HG03175 (cell line): ENCODE measurements around the gene TGM3.

Experiments
- ATAC-seq: cut with Tn5 transposase; IDR thresholded peaks from one replicate; pipeline ENCODE4 v1.9.1; 2021; ENCODE audit warnings: mild to moderate bottlenecking, moderate library complexity; ENCODE audit not compliant: unreplicated experiment

TGM3 gene

DNA sequence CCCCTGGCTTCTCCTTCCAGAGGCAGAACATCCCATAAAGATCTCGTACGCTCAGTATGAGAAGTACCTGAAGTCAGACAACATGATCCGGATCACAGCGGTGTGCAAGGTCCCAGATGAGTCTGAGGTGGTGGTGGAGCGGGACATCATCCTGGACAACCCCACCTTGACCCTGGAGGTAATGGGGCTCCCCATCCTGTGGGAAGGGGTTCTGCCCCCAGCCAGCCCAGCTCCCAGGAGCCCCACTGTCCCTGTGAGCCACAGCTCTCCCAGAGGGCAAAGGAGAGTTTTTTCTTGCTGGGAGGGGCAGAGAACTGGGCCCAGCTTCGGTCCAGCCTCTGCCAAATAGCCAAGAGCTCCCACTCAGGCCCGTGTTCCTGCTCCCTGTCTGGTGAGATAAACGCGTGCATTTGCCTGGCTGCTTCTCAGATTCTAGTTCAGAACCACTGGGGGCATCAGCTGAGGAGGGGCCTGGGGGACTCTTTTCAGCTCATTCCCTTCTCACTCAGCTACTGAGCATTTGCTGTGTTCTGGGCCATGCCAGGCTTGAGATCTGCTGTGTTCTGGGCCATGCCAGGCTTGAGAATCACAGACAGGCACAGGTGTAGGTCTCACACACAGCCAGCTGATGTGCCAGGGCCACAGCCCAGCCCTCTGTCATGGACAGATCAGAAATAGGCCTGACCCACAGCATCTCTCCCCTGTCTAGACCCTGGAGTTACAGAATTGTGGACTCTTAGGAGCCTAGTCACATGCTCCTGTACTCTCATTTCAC lies 39.5 kb downstream of the TGM3 start:
- no peak for ATAC-seq

DNA sequence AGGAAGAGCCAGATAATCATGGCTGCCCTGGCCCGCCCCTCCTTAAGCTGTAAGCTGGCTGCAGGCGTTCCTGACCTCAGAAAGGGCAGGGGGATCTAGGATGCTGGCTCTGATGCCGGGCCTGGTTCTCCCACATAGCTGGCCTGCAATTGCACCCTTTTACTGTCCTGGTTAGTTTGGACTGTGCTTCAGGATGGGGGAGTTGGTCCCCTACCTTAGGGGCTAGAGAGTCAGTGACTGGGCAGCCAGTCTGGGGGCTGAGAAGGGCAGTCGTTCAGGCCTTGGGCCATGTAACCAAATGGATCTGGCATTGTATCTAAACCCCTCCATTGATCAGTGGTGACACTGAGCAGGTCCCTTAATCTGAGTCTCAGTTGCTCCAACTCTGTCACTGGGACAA lies 40.7 kb downstream of the TGM3 start:
- no peak for ATAC-seq

DNA sequence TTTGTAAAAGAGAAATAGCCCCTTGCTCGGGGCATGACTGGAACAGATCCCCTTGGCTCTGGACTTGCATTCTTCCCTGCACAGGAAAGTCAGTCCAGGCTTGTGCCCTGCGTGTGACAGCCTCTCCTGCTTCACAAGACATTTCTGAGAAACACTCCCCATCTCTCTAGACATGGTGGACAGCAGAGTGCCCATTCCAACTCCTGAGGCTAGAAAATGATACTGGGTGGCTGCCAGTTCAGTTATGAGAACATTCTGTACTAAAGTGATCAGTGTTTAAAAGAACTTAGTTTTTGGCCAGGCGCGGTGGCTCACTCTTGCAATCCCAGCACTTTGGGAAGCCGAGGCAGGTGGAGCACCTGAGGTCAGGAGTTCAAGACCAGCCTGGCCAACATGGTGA lies 41.3 kb downstream of the TGM3 start:
- no peak for ATAC-seq

DNA sequence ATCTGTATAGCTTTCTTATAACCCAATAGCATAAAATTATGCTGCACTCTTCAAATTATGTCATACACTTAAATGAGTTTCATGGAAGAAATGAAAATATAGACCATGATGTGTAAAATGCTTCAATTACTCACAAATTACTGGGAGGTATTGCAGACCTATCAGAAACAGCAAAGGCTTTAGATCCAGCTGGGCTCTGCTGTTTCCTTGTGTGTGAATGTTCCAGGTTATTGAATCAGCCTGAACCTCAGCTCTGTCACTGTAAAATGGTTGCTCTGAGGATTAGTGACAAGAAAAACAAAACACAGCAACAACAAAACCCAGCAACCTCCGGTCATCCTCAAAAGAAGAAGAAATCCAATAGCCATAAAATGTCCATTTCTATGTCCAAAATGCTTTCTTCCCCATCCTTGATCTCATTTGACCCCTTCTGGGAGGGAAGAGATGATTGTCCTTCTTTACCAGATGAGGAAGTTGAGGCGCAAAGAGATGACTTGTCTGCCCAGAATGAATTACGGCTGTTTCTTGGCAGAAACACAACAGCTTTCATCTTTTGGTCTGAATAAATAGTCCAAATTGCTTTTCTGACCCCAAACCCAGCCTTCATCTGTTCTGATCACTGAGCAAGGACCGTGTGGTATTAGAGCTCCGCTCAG lies 42.7 kb downstream of the TGM3 start:
- no peak for ATAC-seq

DNA sequence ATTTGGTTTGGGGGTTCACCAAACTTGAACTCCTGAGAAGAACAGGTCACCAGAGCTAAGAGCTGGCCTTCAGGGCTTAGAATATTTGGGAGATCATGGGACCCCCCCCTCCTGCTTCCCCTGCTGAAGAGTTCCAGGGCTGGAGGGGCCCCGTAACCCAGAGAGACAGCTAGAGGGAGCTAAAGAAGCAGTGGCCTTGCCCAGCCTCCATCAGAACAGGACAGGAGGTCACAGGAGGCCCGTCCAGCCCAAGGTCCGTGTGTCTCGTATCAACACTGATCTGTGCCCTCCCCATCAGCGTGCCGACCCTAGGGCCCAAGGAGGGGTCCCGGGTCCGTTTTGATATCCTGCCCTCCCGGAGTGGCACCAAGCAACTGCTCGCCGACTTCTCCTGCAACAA lies 44.3 kb downstream of the TGM3 start:
- ATAC-seq: no peak

DNA sequence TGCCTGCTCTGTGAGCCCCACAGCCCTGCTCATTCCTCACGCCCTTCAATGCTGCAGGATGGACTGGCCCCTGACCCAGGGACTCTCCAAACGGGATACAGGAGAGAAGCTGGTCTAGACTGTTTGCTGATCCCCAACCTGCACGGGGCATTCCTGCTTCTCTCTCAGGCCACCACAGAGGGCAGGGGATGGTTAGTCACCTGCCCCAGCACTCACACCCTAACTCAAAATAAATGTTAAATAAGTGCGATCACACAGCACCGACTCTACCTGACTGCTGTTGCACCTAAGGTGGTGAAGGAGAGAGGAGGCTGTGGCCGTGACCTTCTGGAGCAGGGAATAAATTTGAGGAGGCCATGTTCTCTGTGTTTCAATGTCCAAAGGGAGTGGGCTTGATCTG lies 45.0 kb downstream of the TGM3 start:
- no peak for ATAC-seq

DNA sequence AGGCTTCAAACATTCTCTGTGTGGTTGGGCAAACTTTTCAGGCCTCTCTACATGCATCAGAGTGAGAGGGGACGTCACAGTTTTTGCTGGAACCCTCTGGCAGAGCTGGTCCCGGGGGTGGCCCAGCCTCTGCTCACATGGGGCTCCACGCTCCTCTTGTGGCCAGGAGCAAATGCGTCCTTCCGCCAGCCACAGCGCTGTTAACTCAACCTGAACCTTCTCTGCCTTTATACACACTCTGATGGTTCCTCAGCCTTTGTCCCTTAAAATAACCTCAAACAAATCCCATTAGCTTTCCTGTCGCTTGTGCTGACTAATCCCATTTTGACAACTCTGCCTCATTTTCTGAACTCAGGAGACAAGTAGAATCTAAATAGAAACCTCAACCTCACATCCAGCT lies 45.5 kb downstream of the TGM3 start:
- no peak for ATAC-seq

DNA sequence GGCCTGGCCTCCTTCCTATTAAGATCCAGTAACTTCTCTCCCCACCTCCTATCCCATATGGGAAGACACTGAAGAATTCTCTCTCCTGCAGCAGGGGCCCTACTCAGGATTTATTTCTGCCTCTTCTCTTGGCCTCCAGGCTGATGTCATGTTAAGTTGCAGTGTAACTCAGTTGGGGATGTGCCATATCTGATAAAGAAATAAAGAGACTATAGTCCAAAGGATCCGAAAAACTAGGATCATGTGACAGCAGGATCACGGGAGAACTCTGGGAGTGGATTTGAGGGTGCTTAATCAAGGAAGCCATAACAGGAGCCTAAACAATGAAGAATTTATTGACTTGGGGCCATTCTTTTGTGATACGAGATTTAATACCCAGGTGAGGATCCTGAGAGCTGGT lies 46.4 kb downstream of the TGM3 start:
- no peak for ATAC-seq

DNA sequence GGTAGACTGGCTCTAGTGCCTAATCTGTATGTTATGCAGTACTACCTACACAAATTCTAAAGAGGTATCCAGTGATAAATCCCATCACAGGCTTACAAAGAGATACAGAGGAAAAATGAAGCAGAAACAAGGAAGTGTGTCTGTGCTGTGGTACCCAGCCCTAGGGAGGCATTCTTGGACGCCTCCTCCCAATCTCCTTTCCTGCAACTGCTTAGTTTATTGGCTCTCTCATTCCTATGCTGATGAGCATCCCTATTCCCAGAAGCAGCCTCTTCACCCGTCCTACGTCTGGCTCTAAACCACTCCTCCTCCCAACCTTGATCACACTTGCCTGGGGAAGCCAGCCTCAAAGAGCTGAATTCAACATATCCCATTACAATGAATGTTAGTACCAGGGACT lies 50.4 kb downstream of the TGM3 start:
- no peak for ATAC-seq

DNA sequence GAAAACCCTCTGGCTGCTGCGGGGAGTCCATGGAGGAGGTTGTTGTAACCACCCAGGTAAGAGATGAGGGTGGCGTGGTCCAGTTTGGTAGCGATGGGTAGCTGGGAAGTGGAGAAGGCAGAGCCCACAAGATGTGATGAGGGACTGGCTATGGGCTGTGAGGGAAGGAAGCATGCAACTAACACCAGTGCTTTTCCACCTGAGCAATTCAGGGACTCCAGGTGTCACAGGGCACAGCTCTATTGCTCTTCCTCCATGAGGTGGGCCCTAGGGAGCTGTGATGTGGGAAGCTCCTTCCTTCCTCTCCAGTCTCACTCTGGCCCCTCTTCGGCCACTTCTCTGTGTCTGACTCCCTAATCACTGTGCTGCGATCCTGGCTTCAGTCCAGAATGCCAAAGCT lies 52.5 kb downstream of the TGM3 start:
- ATAC-seq: no peak

DNA sequence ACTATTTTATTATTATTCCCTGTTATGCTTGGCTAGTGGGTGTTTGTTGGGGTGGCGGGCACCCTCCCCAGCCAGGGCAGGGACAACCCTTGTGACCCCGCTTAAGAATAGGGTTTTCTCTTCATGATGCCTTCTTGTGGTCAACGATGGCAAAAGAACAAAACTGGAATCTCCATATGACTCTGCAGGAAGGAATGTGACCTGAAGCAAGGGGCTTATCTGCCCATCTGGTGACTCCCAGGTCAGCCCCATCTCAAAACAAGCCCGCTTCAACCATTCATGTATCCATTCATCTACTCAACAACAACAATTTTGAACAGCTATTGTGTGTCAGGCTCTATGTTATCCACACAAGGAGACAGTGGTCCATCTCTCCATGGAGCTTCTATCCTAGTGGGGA lies 54.0 kb downstream of the TGM3 start:
- no peak for ATAC-seq

DNA sequence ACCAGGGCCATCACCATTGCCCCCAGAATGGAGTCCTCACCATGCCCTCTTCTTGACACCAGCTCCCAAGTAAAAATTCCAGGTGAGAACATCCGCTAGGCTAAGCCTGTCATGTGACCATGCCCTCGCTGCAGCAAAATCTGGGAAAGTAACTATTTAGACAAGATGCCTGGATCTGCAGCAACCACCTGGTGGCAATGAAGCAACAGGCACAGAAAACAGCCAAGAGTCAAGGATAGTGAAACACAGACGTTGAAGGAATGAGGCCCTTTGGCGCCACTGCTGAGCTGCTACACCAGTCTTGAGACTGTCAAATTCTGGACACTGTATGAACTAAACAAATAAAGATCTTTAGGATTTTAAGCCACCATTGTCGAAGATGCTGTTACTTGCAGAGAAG lies 54.8 kb downstream of the TGM3 start:
- ATAC-seq: no peak

DNA sequence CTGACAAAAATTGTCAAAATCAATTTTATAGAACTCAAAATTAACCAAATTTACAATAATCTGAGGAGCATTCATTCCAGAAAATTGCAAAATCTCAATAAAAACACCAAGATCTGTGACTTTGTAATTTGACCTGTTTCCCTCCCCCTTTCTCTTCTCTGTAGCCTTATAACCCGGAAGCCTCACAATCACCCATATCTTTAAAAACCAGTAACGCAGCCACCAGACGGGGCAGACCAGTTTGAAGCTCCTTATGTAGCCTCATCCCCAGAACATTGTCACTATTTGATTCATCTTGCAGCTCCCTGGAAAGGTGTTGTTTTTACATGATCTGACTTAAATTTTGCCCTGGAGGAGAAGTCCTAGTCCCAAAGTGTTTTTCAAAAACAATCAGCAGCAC lies 57.4 kb downstream of the TGM3 start:
- no peak for ATAC-seq

DNA sequence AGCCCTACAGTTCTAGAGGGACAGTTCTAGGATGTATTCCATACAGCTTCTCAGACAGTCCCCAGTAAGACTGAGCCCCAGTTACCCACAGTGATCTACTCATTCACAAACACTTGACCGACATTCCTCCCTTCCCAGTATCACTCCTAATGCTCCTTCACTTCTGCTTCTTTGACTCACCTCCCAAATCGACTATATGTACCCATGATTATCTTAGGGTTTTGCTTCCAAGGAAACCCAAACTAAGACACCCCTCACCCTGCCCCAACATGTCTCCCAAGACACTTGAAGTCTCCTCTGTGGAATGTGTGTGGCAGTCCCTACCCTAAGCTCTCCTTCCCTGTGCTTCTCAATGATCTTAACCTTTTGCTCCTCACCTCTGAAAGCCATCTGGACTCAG lies 61.3 kb downstream of the TGM3 start:
- ATAC-seq: no peak

DNA sequence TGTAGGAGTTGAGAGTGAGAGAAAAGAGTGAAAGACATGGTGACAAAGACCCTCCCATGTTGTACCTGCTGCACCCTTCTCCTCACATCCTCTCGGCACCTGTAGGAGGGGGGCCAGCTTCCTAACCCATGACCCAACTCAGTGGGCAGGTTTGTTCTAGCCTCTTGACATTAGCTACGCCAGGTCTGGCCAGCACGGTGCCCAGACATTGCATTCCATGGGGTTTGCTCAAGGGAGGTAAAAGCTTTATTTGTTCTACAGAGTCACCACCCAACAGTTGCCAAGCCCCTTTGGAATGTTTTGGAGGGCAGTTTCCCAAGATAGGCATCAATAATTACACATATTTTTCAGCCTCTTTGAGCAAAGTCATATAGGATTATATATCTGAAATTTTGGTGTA lies 62.2 kb downstream of the TGM3 start:
- no peak for ATAC-seq

DNA sequence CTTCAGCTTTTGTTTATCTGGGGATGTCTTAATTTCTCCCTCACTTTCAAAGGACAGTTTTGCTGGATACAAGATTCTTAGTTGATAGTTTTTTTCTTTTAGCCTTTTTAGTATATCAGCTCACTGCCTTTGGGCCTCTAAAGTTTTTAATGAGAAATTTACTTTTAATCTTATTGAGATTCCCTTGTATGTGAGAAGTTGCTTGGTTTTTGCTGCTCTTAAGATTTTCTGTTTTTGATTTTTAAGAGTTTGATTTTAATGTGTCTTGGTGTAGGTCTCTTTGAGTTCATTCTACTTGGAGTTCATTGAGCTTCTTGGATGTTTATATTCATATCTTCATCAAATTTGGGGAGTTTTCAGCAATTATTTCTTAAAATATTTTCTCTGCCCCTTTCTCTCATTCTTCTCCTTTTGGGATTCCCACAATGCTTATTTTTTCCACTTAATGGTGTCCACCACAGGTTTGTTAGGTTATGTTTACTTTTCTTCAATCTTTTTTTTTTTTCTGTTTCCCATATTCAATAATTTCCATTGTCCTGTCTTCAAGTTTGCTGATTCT lies 65.3 kb downstream of the TGM3 start:
- ATAC-seq: no peak

DNA sequence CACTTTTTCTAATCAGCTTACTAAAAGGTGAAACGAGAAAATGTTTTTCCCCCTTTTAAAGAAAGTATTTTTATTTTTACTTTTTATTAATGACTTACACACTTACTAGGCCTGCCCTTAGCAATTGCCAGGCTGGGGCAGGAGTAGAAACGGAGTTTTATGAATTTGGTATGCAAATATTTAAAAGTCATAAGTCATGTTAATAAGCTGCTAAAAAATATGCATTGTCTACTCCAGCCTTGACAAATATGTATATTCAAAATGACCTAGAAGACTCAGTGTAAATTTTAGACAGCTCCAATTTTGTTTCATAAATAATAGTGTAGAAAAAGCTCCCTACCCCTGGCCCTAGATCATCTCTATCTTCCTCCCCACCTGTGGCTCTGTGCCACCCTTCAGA lies 67.4 kb downstream of the TGM3 start:
- ATAC-seq: no peak

DNA sequence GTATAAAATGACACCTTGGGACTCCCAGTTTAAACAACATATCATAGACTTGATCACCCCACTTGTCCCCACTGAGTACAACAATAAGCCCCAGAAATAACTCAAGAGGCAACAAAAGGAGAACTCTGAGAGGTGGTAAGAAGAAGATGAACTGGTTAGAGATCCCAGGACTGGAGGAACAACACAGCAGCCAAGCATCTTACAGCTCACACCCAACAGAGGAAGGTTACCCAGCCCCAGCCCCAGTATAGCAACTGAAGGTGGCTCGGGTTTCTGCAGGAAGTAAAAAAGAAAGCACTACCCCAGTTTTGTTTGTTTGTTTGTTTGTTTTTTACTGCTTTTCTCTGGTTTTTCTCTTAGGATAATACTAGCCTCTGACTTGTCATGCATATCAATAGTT lies 67.8 kb downstream of the TGM3 start:
- no peak for ATAC-seq

DNA sequence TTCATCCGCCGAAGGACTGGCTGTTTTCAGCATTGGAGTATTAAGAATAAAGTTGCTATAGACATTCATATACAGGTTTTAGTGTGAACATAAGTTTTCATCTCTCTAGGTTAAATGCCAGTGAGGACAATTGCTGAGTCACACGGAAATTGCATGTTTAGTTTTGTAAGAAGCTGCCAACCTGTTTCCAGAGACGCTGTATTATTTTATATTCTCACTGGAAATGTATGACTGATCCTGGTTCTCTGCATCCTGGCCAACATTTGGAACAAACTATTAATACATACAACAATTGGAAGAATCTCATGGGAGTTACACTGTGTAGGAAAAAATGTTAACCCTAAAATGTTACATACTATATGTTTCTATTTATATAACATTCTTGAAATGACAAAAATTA lies 68.2 kb downstream of the TGM3 start:
- ATAC-seq: no peak

DNA sequence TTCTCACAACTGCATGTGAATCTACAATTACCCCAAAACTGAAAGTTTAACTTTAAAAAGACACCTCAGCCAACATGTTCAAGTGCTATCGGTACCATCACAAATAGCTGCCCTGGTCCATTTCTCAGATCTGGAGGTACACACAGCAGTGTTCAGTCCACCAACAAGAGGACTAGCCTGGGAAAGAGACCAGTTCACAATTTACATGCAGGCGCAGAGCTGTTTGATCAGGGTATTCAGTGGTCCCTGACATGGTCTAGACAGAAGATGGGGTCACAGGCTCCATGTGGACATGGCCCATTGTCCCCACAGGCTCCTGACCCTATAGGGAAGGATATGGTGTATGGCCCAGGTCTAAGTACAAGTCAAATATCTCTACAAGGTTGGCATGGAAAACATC lies 69.3 kb downstream of the TGM3 start:
- no peak for ATAC-seq

DNA sequence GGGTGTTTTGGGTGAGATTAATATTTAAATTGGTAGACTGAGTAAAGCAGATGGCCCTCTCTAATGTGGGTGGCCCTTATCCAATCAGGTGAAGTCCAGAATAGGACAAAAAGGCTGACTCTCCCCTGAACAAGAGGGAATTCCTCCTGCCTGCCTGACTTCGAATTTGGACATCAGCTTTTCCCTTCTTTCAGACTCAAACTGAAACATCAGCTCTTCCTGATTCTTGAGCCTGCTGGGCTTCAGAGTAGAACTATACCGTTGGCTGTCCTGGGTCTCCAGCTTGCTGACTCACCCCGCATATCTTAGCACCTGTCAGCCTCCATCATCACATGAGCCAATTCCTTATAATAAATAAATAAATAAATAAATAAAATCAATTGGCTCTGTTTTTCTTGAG lies 69.9 kb downstream of the TGM3 start:
- no peak for ATAC-seq

DNA sequence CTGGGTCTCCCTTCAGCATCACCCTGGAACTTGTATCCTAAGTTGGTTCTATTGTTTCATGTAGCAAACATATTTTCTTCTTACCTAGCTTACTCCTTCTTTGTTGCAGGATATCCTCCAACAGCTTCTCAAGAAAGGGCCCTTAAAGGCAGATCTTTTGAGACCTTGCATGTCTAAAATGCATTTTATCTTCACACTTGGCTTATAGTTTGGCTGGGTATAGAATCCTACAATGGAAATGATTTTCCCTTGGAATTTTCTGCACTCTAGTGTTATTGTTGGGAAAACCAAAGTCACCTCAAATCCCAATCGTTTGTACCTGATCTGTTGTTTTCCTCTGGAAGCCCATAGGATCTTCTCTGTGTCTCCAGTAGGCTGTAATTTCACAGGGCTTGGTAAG lies 72.8 kb downstream of the TGM3 start:
- ATAC-seq: no peak

DNA sequence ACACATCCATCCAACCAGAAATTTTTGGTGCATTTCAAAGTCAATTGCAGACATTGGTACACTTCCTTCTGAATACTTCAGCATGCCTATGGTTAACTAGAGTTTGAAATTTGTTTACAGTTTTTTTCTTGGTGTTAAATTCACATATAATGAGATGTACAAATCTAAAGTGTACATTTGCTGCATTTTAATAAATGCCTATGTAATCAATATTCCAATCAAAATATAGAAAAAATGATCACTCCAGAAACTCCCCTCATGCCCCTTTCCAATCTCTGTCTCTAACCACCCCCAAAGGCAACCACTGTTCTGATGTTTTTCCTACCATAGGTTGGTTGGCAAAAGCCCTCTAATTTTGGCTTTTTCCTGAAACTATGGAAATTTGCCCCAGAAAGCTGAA lies 77.3 kb downstream of the TGM3 start:
- no peak for ATAC-seq
